Upper lobe of right lung (tissue), 1 donor: ENCODE measurements around the gene CTSS. TPM values are rescaled to one million over a fixed set of nuclear protein-coding genes. Genes with fewer than 3 reads are reported as not detected.
"Not testable (repeated sequence)": the region's sequence is repeated elsewhere in the genome, so short reads cannot be mapped to it uniquely, and the experiment has no call there.

Experiments used
- ATAC-seq: fragments of 200-7000 bp; cut with Tn5 transposase; one replicate; pipeline ENCODE4 v1.9.1; 2020; ENCODE audit warnings: mild to moderate bottlenecking, moderate library complexity
- DNase-seq: peaks from one replicate; pipeline ENCODE4 v3.0.0-alpha.2; 2020
- H3K27ac ChIP-seq: fragments of 200-600 bp; one replicate; pipeline ENCODE4 v1.8.0; 2022
- H3K27me3 ChIP-seq: fragments of 200-600 bp; one replicate; pipeline ENCODE4 v1.8.0; 2022; ENCODE audit warnings: mild to moderate bottlenecking
- H3K36me3 ChIP-seq: fragments of 200-600 bp; one replicate; pipeline ENCODE4 v1.8.0; 2022
- H3K4me1 ChIP-seq: fragments of 200-600 bp; one replicate; pipeline ENCODE4 v1.8.0; 2022
- H3K4me3 ChIP-seq: fragments of 200-600 bp; one replicate; pipeline ENCODE4 v1.8.0; 2022; ENCODE audit warnings: mild to moderate bottlenecking
- H3K9me3 ChIP-seq: fragments of 200-600 bp; one replicate; pipeline ENCODE4 v1.8.0; 2022
- intact Hi-C: fragments of 100-400 bp; cut with DNase I; formaldehyde crosslinking; loops from one replicate; pipeline ENCODE4 v1.11.0; 2022
- total RNA-seq: library from RNA; stranded (reverse); fragmentation: NEBNext Ultra II Directional; extraction: Animal tissue kit (Norgen Biotek cat#: 25700); gene quantifications from one replicate; pipeline ENCODE4 v1.2.1, GENCODE V29; 2021
- TF ChIP-seq, protein P1 (sequence below): fragments of 200-600 bp; IDR thresholded peaks from one replicate; pipeline ENCODE4 v1.8.0; 2022; ENCODE audit warnings: antibody characterized with exemption
- donor health status: DM: no; HTN: yes; CAD: no; lungs with severe emphysema.

The CTSS gene
- total RNA-seq, 1 donor from 2014 or later = 533 TPM

DNA sequence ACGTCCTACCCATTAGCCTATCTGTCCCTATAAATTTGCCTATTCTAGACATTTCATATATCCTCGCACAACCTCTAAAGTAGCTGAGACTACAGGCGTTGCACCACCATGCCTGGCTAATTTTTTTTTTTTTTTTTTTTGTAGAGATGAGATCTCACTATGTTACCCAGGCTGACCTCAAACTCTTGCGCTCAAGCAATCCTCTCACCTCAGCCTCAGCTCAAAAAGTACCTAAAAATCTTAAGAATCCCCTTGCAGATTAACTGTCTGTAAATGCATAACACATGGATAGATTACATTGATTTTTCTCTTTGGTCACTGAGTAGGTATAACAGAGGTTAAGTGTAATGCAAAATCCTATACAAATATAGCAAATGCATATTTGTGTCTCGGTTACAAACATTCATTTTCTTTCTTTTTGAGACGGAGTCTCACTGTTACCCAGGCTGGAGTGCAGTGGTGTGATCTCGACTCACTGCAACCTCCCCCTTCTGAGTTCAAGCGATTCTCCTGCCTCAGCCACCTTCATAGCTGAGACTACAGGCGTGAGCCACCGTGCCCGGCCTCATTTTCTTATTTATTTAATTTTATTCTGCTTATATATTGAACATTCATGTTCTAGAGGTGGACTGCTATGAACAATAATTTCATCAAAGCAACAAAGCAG is 47.2 kb downstream of the CTSS start:
- no peak for DNase-seq
- TF ChIP-seq, protein P1, sequence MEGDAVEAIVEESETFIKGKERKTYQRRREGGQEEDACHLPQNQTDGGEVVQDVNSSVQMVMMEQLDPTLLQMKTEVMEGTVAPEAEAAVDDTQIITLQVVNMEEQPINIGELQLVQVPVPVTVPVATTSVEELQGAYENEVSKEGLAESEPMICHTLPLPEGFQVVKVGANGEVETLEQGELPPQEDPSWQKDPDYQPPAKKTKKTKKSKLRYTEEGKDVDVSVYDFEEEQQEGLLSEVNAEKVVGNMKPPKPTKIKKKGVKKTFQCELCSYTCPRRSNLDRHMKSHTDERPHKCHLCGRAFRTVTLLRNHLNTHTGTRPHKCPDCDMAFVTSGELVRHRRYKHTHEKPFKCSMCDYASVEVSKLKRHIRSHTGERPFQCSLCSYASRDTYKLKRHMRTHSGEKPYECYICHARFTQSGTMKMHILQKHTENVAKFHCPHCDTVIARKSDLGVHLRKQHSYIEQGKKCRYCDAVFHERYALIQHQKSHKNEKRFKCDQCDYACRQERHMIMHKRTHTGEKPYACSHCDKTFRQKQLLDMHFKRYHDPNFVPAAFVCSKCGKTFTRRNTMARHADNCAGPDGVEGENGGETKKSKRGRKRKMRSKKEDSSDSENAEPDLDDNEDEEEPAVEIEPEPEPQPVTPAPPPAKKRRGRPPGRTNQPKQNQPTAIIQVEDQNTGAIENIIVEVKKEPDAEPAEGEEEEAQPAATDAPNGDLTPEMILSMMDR = no peak
- H3K9me3 ChIP-seq = no peaks in the 10 kb centered on the region
- no peaks in the 10 kb centered on the region for H3K36me3 ChIP-seq
- H3K27ac ChIP-seq = no peak overlapping the region
- no peak overlapping the region for H3K4me3 ChIP-seq
- H3K4me1 ChIP-seq = no peaks in the 10 kb centered on the region
- H3K27me3 ChIP-seq = no peaks in the 10 kb centered on the region
- ATAC-seq = no peak
- intact Hi-C loops = no loop called here

GRCh38 chr1:150709031-150709430 is 56.5 kb downstream of the CTSS start:
- H3K4me3 ChIP-seq, DNase-seq, H3K9me3 ChIP-seq, H3K27me3 ChIP-seq, H3K4me1 ChIP-seq, H3K36me3 ChIP-seq, H3K27ac ChIP-seq, ATAC-seq, intact Hi-C loops: not testable (repeated sequence)

- no peaks in the 10 kb centered on the region for H3K9me3 ChIP-seq
- no peak overlapping the region for H3K27ac ChIP-seq
- ATAC-seq (no peak), DNase-seq (no peak)
- TF ChIP-seq, protein P1 = no peak
- no peaks in the 10 kb centered on the region for H3K4me1 ChIP-seq
- intact Hi-C loops = no loop called here
- no peaks in the 10 kb centered on the region for H3K27me3 ChIP-seq
- H3K36me3 ChIP-seq = no peaks in the 10 kb centered on the region
- H3K4me3 ChIP-seq = no peak overlapping the region
These were observed 57.0 kb downstream of the CTSS start for GRCh38 chr1:150708595-150708994.

- Histone ChIP-seq H3K27me3 (no peaks in the 10 kb centered on the region), H3K4me3 (no peak overlapping the region), H3K4me1 (no peaks in the 10 kb centered on the region), H3K36me3 (no peaks in the 10 kb centered on the region), H3K27ac (no peak overlapping the region), H3K9me3 (no peaks in the 10 kb centered on the region)
- ATAC-seq (peak; percentile 73), DNase-seq (no peak)
- intact Hi-C loops = no loop called here
- TF ChIP-seq, protein P1 = no peak
These were observed 59.5 kb downstream of the CTSS start for GRCh38 chr1:150706091-150706490.

DNA sequence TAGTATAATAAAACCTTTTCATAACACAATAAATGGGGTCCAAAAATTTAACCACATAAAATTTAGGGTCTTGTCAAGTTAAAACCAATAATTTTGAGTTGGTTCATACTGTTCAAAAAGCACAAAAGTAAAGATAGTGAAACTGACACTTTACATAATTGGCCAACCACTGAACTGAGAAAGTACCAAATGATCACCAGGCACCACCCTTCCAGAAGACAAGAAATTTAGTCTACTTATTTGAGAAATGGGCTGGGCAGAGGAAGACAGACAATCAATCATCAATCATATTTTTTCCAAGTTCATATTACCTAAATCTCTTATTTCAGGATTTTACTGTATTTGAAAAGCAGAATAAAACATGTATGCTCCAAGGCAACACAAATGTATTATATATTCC is 62.2 kb downstream of the CTSS start:
- H3K27ac ChIP-seq = no peak overlapping the region
- intact Hi-C loops = no loop called here
- no peaks in the 10 kb centered on the region for H3K27me3 ChIP-seq
- H3K9me3 ChIP-seq = no peaks in the 10 kb centered on the region
- H3K4me1 ChIP-seq = no peaks in the 10 kb centered on the region
- no peaks in the 10 kb centered on the region for H3K36me3 ChIP-seq
- no peak overlapping the region for H3K4me3 ChIP-seq
- DNase-seq (no peak), ATAC-seq (no peak)
- TF ChIP-seq, protein P1 = no peak

- TF ChIP-seq, protein P1 = peak; percentile 22
- H3K27ac ChIP-seq = peak within 1 kb of the TSS; percentile 86
- peaks cover 26% of the 10 kb centered on the region for H3K36me3 ChIP-seq
- peaks cover 19% of the 10 kb centered on the region for H3K4me1 ChIP-seq
- no peaks in the 10 kb centered on the region for H3K9me3 ChIP-seq
- no peaks in the 10 kb centered on the region for H3K27me3 ChIP-seq
- DNase-seq (peak; percentile 90), ATAC-seq (peak; percentile 100)
- peak within 1 kb of the TSS; percentile 69 for H3K4me3 ChIP-seq
- intact Hi-C loops = no loop called here
These were observed 68.3 kb downstream of the CTSS start, which contains the start of gene GOLPH3L for GRCh38 chr1:150696995-150697927. Gene GOLPH3L (minus strand): TSS chr1:150697154. CDS start chr1:150694838, 2,316 bp downstream.
